Stimulated activated naive CD8-positive, alpha-beta T cell treated with anti-CD3 and anti-CD28 coated beads, Interleukin-15, Interleukin-2, amounts not matched to agents 100 U/mL and 50 U/mL, for 24 hours (primary cell): ENCODE measurements around the gene PTPRR.

Experiments
- ATAC-seq: fragments of 150-1000 bp; cut with Tn5 transposase; one replicate; pipeline ENCODE4 v1.10.0; 2021
- DNase-seq: peaks from one replicate; pipeline ENCODE4 v3.0.0; 2021

PTPRR gene

DNA sequence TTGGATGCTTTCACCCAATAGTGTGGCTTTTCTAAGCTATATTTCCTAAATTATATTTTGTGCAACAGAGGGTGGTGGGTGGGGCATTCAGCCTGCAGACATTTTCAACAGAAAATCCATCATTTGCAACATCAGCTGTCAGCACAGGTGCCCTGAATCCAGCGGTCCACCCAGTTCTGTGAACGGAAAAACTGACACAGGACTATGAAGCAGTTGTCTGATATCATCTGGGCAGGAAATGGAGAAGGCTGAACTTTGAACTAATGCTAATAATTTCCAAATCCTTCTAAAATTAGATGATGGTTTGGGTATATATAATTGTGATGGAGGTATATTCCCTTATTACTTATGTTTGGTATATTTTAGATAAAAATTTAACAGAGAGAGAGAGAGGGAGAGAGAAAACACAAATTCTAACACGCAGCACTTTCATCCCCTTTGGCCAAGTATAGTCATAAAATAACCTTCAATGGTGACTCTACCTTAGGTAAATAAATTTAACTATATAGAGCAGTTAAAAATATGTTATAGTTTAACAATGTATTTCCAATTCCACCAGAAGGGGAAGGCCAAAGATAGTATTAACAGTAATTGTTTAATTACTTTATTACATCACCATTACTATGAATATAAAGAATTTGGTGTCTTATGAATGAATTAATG, 225.0 kb downstream of the PTPRR start:
- ATAC-seq = no peak
- no peak for DNase-seq

DNA sequence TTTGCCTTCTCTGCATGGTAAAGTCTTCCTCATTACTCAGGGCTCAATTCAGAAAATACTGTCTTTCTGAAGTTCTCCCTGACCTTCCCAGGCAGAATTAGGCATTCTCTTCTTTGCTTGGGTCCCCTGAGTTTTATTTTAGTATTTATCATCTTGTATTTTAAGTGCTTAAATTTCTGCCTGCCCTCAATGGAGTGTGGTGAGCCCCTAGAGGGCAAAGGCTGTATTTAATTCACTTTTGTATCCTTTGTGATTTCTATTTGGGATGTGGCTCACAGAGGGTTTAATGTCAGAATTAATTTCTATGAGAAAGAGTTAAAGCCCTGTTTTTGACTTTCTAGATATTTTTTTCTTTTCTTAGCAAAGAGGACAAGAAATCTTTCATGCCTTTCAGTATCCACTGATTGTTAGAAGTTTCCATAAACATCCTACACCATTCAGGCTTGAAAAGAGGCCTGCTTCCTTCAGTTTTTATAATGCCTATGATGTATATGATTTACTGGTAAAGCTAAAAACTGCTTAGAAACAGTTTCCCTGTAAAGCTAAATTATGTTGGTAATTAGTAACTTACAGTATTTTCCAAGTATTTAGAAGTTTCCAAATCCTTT, 227.8 kb downstream of the PTPRR start:
- DNase-seq (no peak), ATAC-seq (no peak)

DNA sequence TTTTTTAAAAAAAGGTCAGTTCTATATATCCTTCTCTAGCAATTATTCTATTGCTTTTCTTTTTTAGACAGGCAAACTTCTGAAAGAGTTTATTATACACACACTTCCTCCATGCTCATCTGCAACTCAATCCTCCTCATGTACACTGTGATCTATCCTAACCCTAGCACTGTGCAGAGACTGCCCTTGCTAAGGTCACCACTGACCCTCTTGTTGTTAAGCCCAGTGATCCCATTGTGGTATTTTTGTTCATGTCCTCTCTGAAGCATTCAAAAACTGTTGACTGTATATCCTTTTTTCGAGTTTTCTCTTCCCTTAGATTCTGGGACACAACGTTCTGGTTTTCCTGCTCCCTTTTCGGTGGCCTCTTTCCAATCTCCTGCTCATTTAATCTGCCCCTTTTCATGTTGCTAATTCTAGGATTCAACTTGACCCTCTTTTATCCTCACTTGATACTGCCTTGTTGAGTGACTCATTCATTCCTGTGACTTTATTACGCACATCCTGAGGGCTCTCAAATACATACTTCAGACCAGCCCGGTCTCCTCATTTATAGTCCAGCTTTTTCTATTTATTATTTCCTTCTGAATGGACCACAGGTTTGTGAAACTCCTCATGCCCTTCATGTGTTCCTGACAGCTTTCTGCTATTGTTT, 229.4 kb downstream of the PTPRR start:
- ATAC-seq = no peak
- DNase-seq = no peak

DNA sequence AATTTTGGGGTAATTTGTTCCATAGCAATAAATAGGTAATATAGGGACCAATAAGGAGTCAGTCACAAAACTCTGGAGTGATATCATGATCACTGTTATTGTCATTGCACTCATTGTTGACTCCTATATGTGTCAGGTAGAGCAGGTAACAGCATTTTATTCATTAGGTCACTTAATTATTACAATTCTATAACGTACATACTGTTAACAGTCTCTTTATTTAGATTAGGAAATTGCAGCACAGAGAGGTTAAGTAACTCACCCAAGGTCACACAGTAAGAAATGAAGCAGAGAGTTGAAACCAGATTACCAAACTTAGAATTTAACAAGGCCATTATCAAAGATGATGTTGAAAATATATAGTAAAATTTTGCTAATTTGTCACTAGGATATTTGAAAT, 233.6 kb downstream of the PTPRR start:
- DNase-seq (no peak), ATAC-seq (no peak)

DNA sequence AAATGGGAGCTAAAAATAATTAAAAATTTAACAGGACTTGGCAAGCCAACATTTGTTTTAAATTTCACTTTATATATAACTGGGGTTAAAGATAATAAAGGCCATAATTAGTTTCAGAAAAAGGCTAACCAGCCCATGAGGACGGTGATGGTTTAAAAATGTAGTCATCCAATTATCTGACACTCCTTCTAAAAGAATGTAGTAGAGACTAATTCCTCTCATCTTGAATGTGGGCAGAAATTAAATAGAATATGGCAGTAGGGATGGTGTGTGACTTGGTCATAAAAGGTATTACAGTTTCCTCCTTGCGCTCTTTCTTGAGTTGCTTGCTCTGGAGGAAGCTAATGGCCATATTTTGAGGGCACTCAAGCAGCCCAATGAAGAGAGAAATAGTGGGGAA, 234.2 kb downstream of the PTPRR start:
- no peak for ATAC-seq
- no peak for DNase-seq

DNA sequence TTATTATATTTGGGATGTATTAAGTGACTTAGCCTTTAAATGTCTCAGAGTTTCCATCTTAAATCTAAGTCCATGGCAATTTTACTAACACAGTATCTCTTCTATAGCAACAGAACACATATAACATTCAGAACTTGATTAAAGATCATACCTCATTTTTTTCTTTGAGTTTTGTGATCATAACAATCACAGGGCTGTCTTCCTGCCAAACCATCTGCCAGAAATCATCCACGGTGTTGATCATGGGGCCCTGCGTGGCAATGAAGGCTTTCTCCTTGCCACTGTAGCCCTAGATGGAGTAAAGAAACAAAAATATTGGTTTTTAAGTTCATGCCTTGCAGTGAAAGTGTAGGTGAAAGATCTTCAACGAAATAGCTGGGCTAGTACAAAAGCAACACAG, 236.6 kb downstream of the PTPRR start:
- no peak for DNase-seq
- no peak for ATAC-seq

- DNase-seq (no peak), ATAC-seq (no peak)
These were observed 248.8 kb downstream of the PTPRR start for GRCh38 chr12:70671698-70672097.

DNA sequence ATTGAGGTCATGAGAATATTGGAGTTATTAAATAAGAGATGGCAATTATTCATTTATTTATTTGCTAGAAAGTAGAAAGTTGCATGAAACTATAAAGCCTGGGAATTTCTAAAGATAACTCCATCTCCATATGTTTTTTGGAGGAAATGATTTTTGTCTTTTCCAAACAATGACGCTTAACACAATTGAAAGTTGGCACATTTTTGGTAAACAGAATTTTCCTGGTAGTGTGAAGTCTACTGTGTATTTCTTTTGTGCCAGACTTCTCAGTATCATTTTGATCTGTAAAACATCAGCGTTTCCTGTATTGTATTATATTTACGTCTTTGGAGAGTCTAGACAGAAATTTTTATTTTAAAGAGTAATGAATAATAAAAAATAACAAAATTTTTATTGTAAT, 249.6 kb downstream of the PTPRR start:
- ATAC-seq = no peak
- DNase-seq = no peak

- no peak for ATAC-seq
These were observed 253.3 kb downstream of the PTPRR start for GRCh38 chr12:70667253-70667652.

DNA sequence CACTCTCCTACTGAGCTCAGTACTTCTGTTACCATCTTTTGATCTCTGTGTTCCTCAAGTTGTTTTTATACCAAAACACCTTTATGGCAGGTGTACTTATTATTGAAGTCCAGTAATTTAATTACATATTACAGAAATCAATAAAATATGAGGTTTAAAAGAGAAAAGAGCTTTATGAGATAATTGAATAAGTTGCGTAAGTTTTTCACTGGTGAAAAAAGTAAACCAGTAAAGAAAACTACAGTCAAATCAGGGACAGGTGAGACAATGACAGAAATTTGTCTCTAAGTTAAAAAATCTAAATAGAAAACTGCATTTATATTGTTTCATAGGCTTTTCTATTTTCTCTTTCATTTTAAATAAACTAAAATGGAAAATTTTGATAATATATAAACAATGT, 254.2 kb downstream of the PTPRR start:
- DNase-seq (no peak), ATAC-seq (no peak)

More at GRCh38 chr12:70667253-70667652, 253.3 kb downstream of the PTPRR start:
- DNase-seq = no peak

GRCh38 chr12:70664465-70664881, 256.1 kb downstream of the PTPRR start:
- ATAC-seq (no peak), DNase-seq (no peak)

DNA sequence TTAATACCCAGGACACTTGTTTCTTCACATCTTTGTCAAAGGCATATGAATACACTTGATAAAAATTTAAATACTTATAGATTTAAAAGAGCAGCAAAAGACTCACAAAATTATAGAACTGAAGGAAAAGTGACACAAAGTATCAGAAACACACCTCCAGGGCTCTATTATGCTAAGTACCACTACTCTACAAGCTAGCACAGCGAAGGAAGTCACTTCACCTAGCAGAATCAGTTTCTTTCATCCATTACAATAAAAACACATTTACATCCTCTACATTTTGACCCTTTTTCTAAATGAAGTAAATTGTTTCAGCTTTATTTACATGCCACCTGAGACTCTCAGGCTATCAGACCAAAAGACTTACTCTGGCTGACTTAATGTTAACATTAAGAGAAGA, 256.7 kb downstream of the PTPRR start:
- DNase-seq = no peak
- no peak for ATAC-seq

GRCh38 chr12:70661466-70662161, 258.9 kb downstream of the PTPRR start:
- DNase-seq = no peak
- ATAC-seq = no peak

DNA sequence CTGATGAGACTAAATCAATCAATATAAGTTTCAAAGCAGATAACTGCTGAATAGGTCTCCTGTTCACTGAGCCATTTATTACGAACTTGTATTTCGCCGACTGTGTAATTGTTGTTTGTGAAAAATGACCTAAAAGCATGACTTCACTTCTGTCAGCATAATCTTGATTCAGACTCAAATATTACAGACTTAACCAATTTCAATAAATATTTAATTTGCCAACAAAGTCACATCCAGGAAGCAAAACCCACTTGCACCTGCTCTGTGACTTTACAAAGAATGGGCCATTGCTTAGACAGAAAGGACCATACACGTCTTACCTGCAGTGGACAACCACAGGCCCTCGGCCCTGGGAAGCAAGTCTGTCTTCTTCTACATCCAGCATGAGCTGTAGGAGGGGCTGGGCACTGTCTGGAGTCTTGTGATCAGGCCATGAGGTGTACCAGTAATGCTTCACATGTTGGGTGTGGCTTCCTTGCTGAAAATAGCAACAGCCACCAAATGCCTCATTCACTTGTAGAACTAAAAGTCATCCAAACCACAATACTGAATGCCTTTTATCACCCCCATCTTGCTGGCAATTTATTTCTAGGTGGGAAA, 259.8 kb downstream of the PTPRR start:
- peak; percentile 3 for DNase-seq
- ATAC-seq = no peak

DNA sequence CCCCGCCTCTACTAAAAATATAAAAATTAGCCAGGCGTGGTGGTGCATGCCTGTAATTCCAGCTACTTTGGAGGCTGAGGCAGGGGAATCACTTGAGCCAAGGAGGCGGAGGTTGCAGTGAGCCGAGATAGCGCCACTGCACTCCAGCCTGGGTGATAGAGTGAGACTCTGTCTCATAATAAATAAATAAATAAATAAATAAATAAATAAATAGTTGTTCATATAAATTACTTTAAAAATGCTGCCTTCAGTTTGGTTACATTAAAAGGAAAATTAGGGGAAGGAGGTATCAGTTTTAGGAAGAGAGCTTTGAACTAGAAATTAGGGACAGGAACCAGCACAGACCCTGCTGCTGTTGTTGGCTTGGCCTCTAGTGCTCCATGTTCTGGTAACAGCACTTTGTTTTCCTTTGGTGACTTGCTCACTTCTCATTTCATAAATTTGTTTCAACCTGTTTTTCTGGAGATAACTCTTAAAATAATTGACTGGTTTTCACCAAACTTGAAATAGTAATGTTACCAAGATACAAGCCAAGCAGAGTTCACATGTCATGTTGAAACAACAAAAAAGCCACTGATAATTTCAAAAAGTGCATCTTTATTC, 260.4 kb downstream of the PTPRR start:
- no peak for DNase-seq
- no peak for ATAC-seq

- ATAC-seq (no peak), DNase-seq (no peak)
These were observed 261.4 kb downstream of the PTPRR start for GRCh38 chr12:70659077-70659606.

DNA sequence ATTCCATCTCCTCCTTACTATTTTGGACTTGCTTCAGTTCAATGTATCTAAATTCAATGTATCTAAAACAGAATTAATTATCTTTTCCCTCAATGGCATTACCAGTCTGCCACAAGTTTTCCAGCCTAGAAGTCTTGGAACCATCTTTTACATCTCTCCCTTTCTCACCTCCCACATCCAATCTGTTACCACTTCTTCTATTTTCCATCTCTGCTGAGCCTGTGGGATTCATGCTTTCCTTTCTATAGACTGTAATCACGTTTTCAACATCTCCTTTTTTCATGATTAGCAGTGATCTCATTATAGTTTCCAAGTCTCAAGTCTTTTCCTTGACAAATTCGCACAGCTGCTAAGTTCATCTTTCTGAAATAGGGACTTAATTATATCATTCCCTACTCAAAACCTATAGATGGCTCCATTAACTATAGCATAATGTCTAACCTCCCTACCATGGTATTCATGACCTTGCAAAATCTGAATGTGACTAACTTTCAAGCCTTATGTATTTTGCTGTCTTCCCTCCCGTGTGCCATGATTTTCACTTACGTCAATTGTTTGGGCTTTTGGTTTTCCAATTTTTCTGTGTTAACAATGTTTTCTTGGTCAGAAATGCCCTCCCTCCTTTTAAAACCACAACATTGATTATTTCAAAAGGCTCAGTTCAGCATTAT, 262.8 kb downstream of the PTPRR start:
- ATAC-seq (no peak), DNase-seq (no peak)

DNA sequence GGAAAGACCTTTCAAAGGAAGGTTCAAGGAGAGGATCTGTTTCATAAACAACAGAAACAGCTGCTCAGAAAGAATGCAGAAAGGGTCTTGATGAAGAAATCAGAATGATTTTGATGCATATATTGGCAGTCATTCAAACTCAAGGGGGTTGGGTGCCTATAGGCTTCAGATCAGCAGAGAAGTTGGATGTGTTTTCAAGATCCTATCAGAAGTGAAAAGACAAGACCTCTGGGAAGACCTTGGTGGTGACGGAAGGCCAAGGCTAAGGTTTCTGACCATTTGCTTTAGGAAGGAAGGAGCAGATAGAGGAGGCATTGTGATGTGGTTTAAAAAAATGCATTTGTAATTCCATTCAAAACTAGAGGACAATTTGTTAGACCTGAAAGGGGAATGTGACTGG, 268.1 kb downstream of the PTPRR start:
- ATAC-seq (no peak), DNase-seq (no peak)

DNA sequence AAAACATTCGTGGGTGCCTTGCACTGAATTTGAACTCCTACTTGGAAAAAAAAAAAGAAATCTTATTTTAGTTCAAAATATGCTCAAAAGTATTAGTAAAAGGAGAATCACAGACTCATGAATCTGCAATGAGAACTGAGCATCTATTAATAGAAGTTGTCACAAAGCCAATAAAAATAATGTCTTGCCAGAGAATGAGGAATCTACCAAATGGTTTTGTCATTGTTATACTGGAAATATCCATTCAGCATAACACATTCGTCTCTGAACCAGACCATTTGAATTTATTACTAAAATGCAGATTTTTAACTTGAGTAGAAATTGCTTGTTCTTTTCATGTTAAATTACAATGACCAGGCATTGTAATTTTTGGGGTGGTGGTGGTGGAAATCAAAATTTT, 271.7 kb downstream of the PTPRR start:
- no peak for ATAC-seq
- DNase-seq = no peak

DNA sequence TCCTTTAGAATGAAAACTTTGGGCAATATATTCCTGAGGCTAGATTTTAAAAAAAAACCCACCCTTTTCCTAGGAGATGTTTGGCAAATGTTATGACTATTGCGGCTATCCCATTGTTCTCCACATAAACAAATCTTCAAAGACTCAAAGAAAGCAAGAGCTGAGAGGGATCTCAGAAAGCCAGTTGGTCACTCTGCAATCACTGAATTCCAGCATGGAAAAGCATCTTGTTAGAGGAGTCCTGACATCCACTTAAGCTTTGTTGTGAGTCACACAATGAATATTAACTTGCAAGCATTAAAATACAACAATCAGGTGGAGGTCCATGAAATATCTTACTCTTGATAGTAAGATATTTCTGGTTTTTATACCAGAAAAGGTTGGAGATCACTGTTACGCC, 272.3 kb downstream of the PTPRR start:
- no peak for DNase-seq

GRCh38 chr12:70646850-70647249, 273.7 kb downstream of the PTPRR start:
- DNase-seq (no peak), ATAC-seq (no peak)

More for the DNA sequence above, 272.3 kb downstream of the PTPRR start:
- no peak for ATAC-seq
